Osteocyte (in vitro differentiated cells): Measurements from ENCODE around the gene ATP10B. TPM values are rescaled to one million over a fixed set of nuclear protein-coding genes. Genes with fewer than 3 reads are reported as not detected.

ENCODE experiments used
- DNase-seq: peaks from one replicate; pipeline ENCODE4 v3.0.0; 2021; ENCODE audit warnings: mixed read lengths; ENCODE audit not compliant: unreplicated experiment; ENCODE audit errors: extremely low spot score
- H3K27ac Mint-ChIP-seq: one replicate; pipeline ENCODE4 v1.8.0; 2021; ENCODE audit warnings: mild to moderate bottlenecking, mixed read lengths; ENCODE audit not compliant: unreplicated experiment
- H3K27me3 Mint-ChIP-seq: one replicate; pipeline ENCODE4 v1.8.0; 2021; ENCODE audit warnings: mixed read lengths; ENCODE audit not compliant: unreplicated experiment
- H3K36me3 Mint-ChIP-seq: one replicate; pipeline ENCODE4 v1.8.0; 2021; ENCODE audit warnings: mixed read lengths; ENCODE audit not compliant: unreplicated experiment
- H3K4me1 Mint-ChIP-seq: one replicate; pipeline ENCODE4 v1.8.0; 2021; ENCODE audit warnings: mixed read lengths; ENCODE audit not compliant: unreplicated experiment
- H3K4me3 Mint-ChIP-seq: one replicate; pipeline ENCODE4 v1.8.0; 2021; ENCODE audit warnings: mild to moderate bottlenecking, moderate library complexity, mixed read lengths; ENCODE audit not compliant: unreplicated experiment
- H3K9me3 Mint-ChIP-seq: one replicate; pipeline ENCODE4 v1.8.0; 2021; ENCODE audit warnings: mixed read lengths; ENCODE audit not compliant: unreplicated experiment
- CTCF ChIP-seq: fragments of 200-600 bp; sonication (generic); IDR thresholded peaks from 2 replicates; pipeline ENCODE4 v1.5.0; 2021; ENCODE audit warnings: antibody characterized with exemption, mild to moderate bottlenecking, moderate library complexity
- total RNA-seq: library from RNA; stranded (reverse); gene quantifications from 2 replicates; pipeline ENCODE4 v1.2.1, GENCODE V29; 2021

The ATP10B gene
- total RNA-seq, 1 donor from 2014 or later, result not detected

GRCh38 chr5:160539431-160539830 is 312.6 kb downstream of the ATP10B start:
- TF ChIP-seq CTCF, result no peak
- no peaks in the 10 kb centered on the region for H3K4me1 Mint-ChIP-seq

DNA sequence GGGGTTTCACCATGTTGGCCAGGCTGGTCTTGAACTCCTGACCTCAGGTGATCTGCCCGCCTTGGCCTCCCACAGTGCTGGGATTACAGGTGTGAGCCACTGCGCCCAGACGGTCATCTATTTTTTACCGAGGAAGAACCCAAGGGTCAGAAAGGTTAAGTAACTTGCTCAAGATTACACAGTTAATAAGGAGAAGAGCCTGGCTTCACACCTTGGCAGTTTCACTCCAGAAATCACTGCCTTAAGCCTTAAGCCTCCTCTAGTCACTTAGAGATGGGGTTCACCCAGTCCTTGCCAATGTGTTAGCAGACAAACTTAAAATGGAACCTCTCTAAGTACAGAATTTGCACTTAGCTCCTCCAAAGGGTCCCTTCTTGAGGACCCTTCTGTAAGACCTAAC is 314.1 kb downstream of the ATP10B start:
- no peak overlapping the region for H3K4me3 Mint-ChIP-seq
- H3K27me3 Mint-ChIP-seq, result no peaks in the 10 kb centered on the region
- TF ChIP-seq CTCF, result no peak
- DNase-seq, result no peak
- H3K36me3 Mint-ChIP-seq, result no peaks in the 10 kb centered on the region
- H3K9me3 Mint-ChIP-seq, result no peaks in the 10 kb centered on the region
- H3K4me1 Mint-ChIP-seq, result no peaks in the 10 kb centered on the region
- H3K27ac Mint-ChIP-seq, result no peak overlapping the region

More at GRCh38 chr5:160539431-160539830, 312.6 kb downstream of the ATP10B start:
- DNase-seq, result no peak
- no peaks in the 10 kb centered on the region for H3K36me3 Mint-ChIP-seq
- no peaks in the 10 kb centered on the region for H3K27me3 Mint-ChIP-seq
- no peak overlapping the region for H3K4me3 Mint-ChIP-seq
- H3K9me3 Mint-ChIP-seq, result no peaks in the 10 kb centered on the region
- H3K27ac Mint-ChIP-seq, result no peak overlapping the region

DNA sequence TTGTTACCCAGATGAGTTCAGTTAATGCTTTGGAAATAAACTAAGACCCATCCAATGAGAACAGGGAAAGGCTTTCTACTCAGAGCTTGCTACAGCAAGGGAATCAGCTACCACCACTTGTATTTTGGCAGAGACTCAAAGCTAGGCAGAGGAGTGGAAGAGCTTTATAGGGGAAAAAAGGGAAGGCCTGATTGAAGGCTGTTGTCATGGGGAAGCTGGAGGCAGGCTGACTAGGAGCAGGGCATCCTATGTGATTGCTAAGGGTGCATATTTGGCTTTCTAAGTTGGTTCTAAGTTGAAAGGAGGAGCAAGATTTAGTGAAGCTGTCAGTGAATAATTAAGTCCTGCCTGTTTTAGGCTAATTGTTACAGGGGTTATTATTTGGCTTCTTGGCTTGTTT is 314.9 kb downstream of the ATP10B start:
- no peak overlapping the region for H3K4me3 Mint-ChIP-seq
- no peaks in the 10 kb centered on the region for H3K27me3 Mint-ChIP-seq
- no peak for TF ChIP-seq CTCF
- no peak overlapping the region for H3K27ac Mint-ChIP-seq
- H3K4me1 Mint-ChIP-seq, result no peaks in the 10 kb centered on the region
- no peaks in the 10 kb centered on the region for H3K36me3 Mint-ChIP-seq
- no peaks in the 10 kb centered on the region for H3K9me3 Mint-ChIP-seq
- DNase-seq, result no peak

- TF ChIP-seq CTCF, result no peak
- H3K27ac Mint-ChIP-seq, result no peak overlapping the region
- no peaks in the 10 kb centered on the region for H3K36me3 Mint-ChIP-seq
- peaks cover 4% of the 10 kb centered on the region for H3K27me3 Mint-ChIP-seq
- no peak overlapping the region for H3K4me3 Mint-ChIP-seq
- no peaks in the 10 kb centered on the region for H3K9me3 Mint-ChIP-seq
- DNase-seq, result no peak
- H3K4me1 Mint-ChIP-seq, result no peaks in the 10 kb centered on the region
Measured at GRCh38 chr5:160534914-160535313, 317.1 kb downstream of the ATP10B start.

DNA sequence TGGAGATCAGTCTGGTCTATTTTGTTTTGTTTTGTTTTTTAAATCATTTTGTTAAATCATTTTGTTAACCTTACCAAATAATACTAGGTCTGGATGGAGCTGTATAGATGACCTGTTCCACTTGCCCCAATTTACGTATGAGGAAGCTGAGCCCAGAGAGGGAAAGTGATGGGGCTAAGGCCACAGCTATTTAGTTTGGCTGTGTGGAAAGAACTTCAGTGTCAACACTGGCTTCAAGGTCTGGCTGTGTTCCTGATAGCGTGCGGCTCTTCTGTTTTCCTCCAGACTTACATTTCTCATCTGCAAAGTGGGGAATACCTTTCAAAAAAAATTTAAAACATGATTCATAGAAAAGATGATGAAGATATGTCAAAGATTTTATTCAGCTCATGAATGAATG is 317.9 kb downstream of the ATP10B start:
- TF ChIP-seq CTCF, result no peak
- Mint-ChIP-seq H3K27ac (no peak overlapping the region), H3K4me3 (no peak overlapping the region), H3K36me3 (no peaks in the 10 kb centered on the region), H3K4me1 (no peaks in the 10 kb centered on the region), H3K9me3 (no peaks in the 10 kb centered on the region), H3K27me3 (peaks cover 4% of the 10 kb centered on the region)
- no peak for DNase-seq
